Fibroblast of skin of right biceps (primary cell): ENCODE measurements around the gene MAGI2.
A peak's percentile ranks its signal among the peaks of the same experiment; 100 is the strongest.
"Not testable (repeated sequence)": the region's sequence is repeated elsewhere in the genome, so short reads cannot be mapped to it uniquely, and the experiment has no call there.

ENCODE experiments used
- DNase-seq: peaks from one replicate; pipeline ENCODE4 v3.0.0-alpha.2; 2013

The MAGI2 gene

GRCh38 chr7:78006063-78006755, 1447.3 kb downstream of the MAGI2 start:
- DNase-seq: no peak

GRCh38 chr7:78002715-78003114, 1450.8 kb downstream of the MAGI2 start:
- no peak for DNase-seq

DNA sequence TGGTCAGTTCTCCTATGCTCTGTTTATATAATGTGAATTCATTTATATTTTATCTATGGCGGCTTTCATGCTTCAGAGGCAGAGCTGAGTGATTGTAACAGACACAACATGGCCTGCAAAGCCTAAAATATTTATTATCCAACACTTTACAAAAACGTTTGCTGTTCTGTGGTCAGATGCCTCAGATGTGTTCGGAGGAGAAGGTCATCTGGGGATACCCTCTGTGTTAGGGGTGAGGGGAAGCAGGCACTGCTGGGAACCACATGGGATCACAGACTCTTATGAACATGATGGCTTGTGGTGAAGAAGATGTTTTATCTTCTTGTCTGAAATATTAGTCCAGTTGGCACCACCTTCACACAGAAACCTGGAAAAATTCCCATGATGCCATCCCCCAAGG, 1451.4 kb downstream of the MAGI2 start:
- DNase-seq: no peak

DNA sequence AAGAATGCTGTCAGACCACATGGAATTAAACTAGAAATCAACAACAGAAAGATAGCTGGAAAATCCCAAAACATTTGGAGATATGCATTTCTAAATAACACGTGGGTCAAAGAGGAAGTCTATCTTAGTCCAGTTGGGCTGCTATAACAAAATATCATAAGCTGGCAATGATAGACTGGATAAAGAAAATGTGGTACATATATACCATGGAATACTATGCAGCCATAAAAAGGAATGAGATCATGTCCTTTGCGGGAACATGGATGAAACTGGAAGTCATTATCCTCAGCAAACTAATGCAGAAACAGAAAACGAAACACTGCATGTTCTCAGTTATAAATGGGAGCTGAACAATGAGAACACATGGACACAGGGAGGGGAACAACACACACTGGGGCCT, 1454.3 kb downstream of the MAGI2 start:
- not testable (repeated sequence) for DNase-seq

DNA sequence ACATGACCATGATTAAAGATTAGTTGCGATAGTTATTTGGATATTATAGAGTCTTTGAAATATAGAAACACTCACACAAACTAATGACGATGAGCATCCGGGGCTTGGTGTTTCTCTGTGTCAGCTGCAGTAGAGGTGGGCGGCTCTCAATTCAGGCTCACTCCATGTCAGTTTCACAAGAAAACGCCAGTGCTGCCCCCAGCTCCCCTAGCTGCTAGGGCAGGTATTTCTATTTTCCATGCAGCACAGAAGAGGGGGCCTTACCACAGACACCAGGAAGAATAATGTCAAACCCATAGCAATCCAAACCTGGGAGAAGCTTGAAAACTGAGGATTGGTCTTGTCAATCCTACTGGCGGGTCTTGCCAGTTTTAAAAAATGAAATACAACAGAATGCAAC, 1457.8 kb downstream of the MAGI2 start:
- DNase-seq: peak; percentile 8

DNA sequence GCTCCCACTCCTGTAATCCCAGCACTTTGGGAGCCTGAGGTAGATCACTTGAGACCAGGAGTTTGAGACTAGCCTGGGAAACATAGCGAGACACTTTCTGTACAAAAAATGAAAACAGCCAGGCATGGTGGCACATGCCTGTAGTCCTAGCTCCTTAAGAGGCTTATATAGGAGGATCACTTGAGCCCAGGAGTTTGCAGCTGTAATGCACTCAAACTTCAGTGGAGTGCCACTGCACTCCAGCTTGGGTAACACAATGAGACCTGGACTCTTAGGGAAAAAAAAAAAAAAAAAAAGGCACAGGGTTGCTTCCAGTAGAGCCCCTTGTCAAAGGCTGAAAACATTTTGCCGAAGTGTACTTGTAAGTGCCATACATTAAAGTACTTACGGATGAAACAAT, 1459.6 kb downstream of the MAGI2 start:
- no peak for DNase-seq

GRCh38 chr7:77991656-77992055, 1461.8 kb downstream of the MAGI2 start:
- DNase-seq: no peak

DNA sequence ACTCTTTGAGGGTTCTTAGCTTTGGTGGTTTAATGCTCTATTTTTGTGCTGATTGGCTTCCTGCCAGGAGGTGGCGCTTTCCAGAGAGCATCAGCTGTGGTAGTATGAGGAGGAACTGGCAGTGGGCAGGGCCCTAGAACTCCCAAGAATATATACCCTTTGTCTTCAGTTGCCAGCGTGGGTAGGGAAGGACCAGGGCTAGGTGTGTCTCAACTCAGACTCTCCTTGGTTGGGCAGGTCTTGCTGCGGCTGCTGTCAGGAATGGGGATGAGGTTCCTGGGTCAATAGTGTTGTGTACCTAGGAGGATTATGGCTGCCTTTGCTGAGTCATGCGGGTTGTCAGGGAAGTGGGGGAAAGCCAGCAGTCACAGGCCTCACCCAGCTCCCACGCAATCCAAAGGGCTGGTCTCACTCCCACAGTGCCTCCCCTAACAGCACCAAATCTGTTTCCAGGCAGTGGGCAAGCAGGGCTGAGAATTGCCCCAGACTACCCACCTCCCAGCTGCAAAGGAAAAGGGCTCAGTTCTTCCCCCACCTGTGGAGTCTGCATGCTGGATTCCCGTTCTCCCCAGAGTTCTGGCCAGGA, 1463.4 kb downstream of the MAGI2 start:
- no peak for DNase-seq

GRCh38 chr7:77985974-77986339, 1467.5 kb downstream of the MAGI2 start:
- peak; percentile 6 for DNase-seq

DNA sequence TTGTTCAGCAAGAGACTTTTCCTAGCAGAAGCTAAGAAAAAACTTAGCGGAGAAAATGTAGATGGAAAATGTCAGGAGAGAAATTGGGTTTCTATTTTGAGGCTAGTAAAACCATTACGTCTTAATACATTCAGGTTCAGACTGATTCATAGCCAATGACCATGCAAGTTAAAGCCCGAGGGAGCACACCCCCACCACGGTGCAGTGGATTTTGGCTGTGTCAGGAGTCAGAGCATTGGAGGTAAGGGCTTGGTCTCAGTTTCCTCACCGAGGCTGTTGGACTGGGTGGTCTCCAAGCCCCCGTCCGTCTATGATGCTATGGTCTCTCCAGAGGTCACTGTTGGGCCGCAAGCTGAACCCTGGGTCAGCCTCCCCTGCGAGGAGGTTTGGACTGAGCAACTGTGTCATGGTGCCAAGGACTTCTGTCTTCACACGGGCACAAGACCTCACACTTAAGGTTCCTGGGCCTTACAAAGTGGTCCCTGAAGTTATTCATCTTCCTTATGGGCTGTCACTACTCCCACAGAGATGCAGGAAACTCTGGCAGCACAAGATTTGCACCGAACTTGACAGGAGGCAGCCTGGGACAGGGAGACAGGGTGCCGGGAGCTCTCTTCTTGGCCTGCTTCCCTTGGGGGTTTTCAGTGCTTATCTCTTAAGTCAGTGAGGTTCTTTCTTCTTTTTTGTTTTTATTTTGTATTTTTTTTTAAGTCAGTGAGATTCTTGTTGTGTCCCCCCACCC, 1468.1 kb downstream of the MAGI2 start:
- DNase-seq: no peak

- DNase-seq: no peak
Observed at GRCh38 chr7:77983973-77984372, 1469.5 kb downstream of the MAGI2 start.

- peak; percentile 34 for DNase-seq
Observed at GRCh38 chr7:77982926-77983550, 1470.4 kb downstream of the MAGI2 start.

DNA sequence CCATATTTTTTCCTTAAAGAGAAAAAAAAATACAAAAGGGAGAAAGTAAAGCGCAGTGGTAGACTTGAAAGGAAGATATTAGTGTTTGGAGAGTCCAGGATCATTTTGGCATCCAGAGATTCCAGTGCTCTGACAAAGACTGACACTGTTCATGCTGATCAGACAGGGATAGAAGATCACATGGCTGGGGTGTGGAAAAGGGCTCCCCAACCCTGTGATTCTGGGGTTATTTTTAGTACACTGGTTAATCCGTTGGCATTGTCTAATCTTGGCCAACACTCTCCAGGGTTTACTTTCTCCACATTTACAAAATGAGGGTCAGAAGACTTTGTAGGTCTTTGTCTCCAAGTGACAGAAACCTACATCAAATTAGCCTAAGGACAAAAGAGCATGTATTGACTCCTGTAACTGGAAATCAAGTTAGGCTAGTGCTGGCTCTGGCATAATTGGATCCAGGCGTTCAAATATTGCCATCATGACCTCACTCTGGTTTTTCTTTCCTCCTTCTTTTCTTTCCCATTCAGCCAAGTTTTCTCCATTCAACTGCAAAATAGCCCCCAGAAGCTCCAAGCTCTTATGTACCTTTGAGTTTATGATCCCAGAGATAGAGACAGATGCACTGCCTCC, 1473.3 kb downstream of the MAGI2 start:
- no peak for DNase-seq

DNA sequence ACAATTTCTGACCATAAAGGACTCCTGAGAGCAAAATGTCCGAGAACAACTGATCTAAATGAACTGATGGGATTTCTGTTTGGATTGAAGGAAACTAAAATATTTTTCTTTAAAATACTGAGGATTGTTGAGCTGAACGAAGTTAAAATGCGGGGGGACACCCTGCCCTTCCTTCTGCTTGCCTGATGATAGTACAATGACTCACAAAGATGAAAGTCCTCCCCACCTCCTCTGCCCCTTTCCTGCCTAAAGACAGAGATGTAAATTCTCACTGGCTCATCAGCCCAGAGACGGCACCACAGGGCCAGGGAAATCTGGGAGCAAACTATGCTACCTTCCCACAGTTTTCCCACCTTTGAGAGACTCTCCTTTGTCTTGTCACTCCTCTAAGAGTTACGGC, 1474.2 kb downstream of the MAGI2 start:
- DNase-seq: peak; percentile 10

DNA sequence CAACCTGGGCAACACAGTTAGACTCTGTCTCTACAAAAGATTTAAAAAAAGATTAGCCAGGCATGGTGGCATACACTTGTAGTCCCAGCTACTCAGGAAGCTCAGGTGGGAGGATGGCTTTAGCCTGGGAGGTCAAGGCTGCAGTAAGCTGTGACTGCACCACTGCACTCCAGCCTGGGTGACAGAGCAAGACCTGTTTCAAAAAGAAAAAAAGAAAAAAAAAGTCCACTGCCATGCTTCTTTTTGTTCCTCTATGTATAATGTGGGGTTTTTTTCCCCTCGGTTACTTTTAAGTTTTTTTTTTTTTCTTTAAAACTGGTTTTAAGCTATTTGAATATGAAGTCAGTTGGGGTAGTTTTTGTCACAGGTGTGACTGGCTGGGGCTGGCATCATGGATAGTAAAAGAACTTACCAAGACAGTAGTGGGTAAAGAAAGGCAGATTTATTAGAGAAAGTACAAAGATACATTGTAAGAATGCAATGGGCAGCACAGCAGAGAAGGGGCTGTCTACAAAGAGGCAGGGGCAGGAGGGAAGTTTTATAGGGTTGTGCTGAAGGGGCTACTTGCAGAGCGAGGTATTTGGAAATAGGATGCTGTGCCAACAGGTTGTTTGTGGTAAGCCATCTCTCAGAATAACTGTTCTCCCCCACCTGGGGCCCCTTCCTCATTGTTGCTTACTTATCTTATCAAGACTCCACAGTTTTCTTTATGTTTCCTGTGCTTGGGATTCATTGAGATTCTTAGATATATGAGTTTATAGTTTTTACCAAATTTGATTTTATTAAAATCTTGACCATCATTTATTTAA, 1477.6 kb downstream of the MAGI2 start:
- no peak for DNase-seq

DNA sequence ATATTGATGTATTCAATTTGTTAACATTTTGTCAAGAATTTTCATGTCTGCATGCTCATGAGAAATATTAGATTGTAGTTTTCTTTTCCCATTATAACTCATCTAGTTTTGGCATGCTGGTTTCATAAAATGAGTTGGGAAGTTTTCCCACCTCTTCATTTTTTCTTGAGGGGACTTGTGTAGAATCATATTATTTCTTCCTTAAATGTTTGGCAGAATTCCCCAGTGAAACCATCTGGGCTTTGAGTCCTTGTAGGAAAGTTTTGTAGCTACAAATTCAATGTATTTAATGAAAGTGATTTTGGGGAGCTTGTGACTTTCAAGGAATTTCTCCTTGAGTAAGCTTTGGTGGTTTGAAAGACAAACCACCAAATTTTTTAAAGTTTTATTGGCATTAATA, 1481.7 kb downstream of the MAGI2 start:
- no peak for DNase-seq

DNA sequence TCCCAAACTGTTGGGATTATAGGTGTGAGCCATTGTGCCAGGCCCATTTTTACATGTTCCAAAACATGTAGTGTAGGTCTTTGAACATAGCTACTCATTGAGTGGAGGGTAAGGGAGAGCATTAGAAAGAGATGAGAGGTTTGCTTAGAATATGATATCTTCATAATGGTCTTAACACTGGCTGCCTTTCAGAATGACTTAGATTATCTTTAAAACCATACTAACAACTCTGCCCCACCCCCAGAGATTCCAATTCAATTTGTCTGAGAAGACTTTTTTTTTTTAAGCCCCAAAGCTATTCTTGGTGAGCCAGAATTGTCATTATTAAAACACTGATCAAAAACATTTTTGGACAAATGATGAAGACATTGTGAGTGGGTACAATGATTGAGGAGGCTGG, 1486.0 kb downstream of the MAGI2 start:
- DNase-seq: no peak
